Liver (tissue), 3 donors: ENCODE data around the gene PHLPP1.

ENCODE experiments used
- EGR1 ChIP-seq, 2 donors: IDR thresholded peaks; 2 replicates each; pipeline ENCODE4 v1.6.1; 2016 to 2018; ENCODE audit warnings: antibody characterized with exemption in 2 of 2, low read depth in 2 of 2
- GABPA ChIP-seq, 2 donors: IDR thresholded peaks in 1 of 2; conservative IDR thresholded peaks in 1 of 2; 2 replicates each; pipeline ENCODE4 v1.6.1; 2016; ENCODE audit warnings: antibody characterized with exemption in 2 of 2, mild to moderate bottlenecking in 1 of 2, moderate library complexity in 1 of 2
- MAX ChIP-seq: IDR thresholded peaks from 2 replicates; pipeline ENCODE4 v1.6.1; 2016; ENCODE audit warnings: antibody characterized with exemption
- NR2F2 ChIP-seq: IDR thresholded peaks from 2 replicates; pipeline ENCODE4 v1.6.1; 2016; ENCODE audit warnings: antibody characterized with exemption
- RAD21 ChIP-seq, 2 donors: IDR thresholded peaks; 2 replicates each; pipeline ENCODE4 v1.6.1; 2016; ENCODE audit warnings: antibody characterized with exemption in 2 of 2, mild to moderate bottlenecking in 2 of 2
- REST ChIP-seq: IDR thresholded peaks from 2 replicates; pipeline ENCODE4 v1.6.1; 2016; ENCODE audit warnings: antibody characterized with exemption, mild to moderate bottlenecking
- SP1 ChIP-seq: IDR thresholded peaks from 2 replicates; pipeline ENCODE4 v1.6.1; 2018; ENCODE audit warnings: antibody characterized with exemption, mild to moderate bottlenecking
- TAF1 ChIP-seq: conservative IDR thresholded peaks from 2 replicates; pipeline ENCODE4 v1.6.1; 2016; ENCODE audit warnings: antibody characterized with exemption, mild to moderate bottlenecking
- YY1 ChIP-seq: IDR thresholded peaks from 2 replicates; pipeline ENCODE4 v1.6.1; 2016; ENCODE audit warnings: antibody characterized with exemption, mild to moderate bottlenecking
- ZBTB33 ChIP-seq: IDR thresholded peaks from 2 replicates; pipeline ENCODE4 v1.6.1; 2016; ENCODE audit warnings: antibody characterized with exemption
- TF ChIP-seq, protein P1 (sequence below): fragments of 150-350 bp; IDR thresholded peaks from 2 replicates; pipeline ENCODE4 v1.5.1; 2017; ENCODE audit warnings: improper control_type of control experiment, low read depth, low read length; ENCODE audit not compliant: missing input control
- donor health status: healthy.
- donor health status: healthy.

DNA sequence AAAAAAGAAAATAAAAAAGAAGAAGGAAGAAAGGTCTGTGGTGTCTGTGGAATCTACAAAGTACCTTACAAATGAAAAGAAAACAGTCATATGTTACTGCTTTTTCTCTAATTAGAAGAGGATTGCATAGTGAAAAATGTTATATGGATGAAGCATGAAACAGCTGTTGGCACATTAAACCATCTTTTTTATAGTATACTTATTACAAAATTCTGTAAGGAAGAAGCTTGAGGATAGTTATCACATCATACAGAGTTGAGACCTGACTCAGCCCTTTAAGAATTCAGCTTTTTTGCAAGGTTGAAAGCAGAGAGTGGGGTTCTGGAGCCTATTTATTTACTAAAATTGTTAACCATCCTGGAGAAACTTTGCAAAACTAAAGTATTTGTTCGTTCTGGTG lies 222.7 kb downstream of the PHLPP1 start:
- TF ChIP-seq, protein P1, sequence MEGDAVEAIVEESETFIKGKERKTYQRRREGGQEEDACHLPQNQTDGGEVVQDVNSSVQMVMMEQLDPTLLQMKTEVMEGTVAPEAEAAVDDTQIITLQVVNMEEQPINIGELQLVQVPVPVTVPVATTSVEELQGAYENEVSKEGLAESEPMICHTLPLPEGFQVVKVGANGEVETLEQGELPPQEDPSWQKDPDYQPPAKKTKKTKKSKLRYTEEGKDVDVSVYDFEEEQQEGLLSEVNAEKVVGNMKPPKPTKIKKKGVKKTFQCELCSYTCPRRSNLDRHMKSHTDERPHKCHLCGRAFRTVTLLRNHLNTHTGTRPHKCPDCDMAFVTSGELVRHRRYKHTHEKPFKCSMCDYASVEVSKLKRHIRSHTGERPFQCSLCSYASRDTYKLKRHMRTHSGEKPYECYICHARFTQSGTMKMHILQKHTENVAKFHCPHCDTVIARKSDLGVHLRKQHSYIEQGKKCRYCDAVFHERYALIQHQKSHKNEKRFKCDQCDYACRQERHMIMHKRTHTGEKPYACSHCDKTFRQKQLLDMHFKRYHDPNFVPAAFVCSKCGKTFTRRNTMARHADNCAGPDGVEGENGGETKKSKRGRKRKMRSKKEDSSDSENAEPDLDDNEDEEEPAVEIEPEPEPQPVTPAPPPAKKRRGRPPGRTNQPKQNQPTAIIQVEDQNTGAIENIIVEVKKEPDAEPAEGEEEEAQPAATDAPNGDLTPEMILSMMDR: no peak
- TF ChIP-seq YY1: no peak
- no peak for TF ChIP-seq TAF1
- no peak for TF ChIP-seq GABPA (IDR thresholded peaks at IDR 0.05 in 1 of 2, conservative IDR thresholded peaks at IDR 0.05 in 1 of 2)
- no peak for TF ChIP-seq MAX
- TF ChIP-seq RAD21 (IDR thresholded peaks at IDR 0.05): no peak
- TF ChIP-seq ZBTB33: no peak
- TF ChIP-seq SP1: no peak
- no peak for TF ChIP-seq EGR1 (IDR thresholded peaks at IDR 0.05; ENCODE audit: low read depth in 2 of 2)
- no peak for TF ChIP-seq REST
- no peak for TF ChIP-seq NR2F2
